ENCODE results near the gene CNFN.

Gene CNFN

GRCh38 chr19:42422901-42423461 lies 32.9 kb upstream of the CNFN start:
- H3K4me3 Mint-ChIP-seq = peak overlapping the region; percentile 90 to 96 (median 92)
- TF ChIP-seq CTCF (IDR thresholded peaks at IDR 0.05; ENCODE audit: unreplicated experiment in 3 of 3) = no peak
- no peaks in the 10 kb centered on the region for H3K27me3 Mint-ChIP-seq (ENCODE audit: low read depth)
- peaks cover 38% of the 10 kb centered on the region for H3K4me1 Mint-ChIP-seq
- H3K9me3 Mint-ChIP-seq = no peaks in the 10 kb centered on the region
- no peaks in the 10 kb centered on the region for H3K36me3 Mint-ChIP-seq (ENCODE audit: low read depth)
- peak overlapping the region; percentile 54 to 84 (median 76) for H3K27ac Mint-ChIP-seq

- TF ChIP-seq CTCF (IDR thresholded peaks at IDR 0.05; ENCODE audit: unreplicated experiment in 3 of 3) = no peak
- H3K27ac Mint-ChIP-seq = peak overlapping the region in 2 of 3 experiments; percentile 54 to 76
- no peaks in the 10 kb centered on the region for H3K36me3 Mint-ChIP-seq (ENCODE audit: low read depth)
- H3K27me3 Mint-ChIP-seq (ENCODE audit: low read depth) = no peaks in the 10 kb centered on the region
- no peaks in the 10 kb centered on the region for H3K9me3 Mint-ChIP-seq
- H3K4me3 Mint-ChIP-seq = peak overlapping the region; percentile 90 to 96 (median 92)
- peaks cover 33% of the 10 kb centered on the region for H3K4me1 Mint-ChIP-seq
Observed at GRCh38 chr19:42422092-42422900, 32.2 kb upstream of the CNFN start.

- Mint-ChIP-seq H3K4me1 (peaks cover 26% of the 10 kb centered on the region), H3K27ac (no peak overlapping the region), H3K9me3 (no peaks in the 10 kb centered on the region), H3K4me3 (peak overlapping the region; percentile 90 to 96 (median 92)), H3K36me3 (ENCODE audit: low read depth) (no peaks in the 10 kb centered on the region), H3K27me3 (ENCODE audit: low read depth) (no peaks in the 10 kb centered on the region)
- no peak for TF ChIP-seq CTCF (IDR thresholded peaks at IDR 0.05; ENCODE audit: unreplicated experiment in 3 of 3)
Observed at GRCh38 chr19:42421591-42422031, 31.5 kb upstream of the CNFN start.

GRCh38 chr19:42421101-42421500 lies 31.0 kb upstream of the CNFN start:
- Mint-ChIP-seq H3K9me3 (no peaks in the 10 kb centered on the region), H3K4me1 (peaks cover 25% of the 10 kb centered on the region), H3K4me3 (peak overlapping the region; percentile 90 to 96 (median 92)), H3K36me3 (ENCODE audit: low read depth) (no peaks in the 10 kb centered on the region), H3K27ac (no peak overlapping the region), H3K27me3 (ENCODE audit: low read depth) (no peaks in the 10 kb centered on the region)
- TF ChIP-seq CTCF (IDR thresholded peaks at IDR 0.05; ENCODE audit: unreplicated experiment in 3 of 3) = no peak

- Mint-ChIP-seq H3K4me1 (peaks cover 25% of the 10 kb centered on the region), H3K36me3 (ENCODE audit: low read depth) (no peaks in the 10 kb centered on the region), H3K27ac (no peak overlapping the region), H3K9me3 (no peaks in the 10 kb centered on the region), H3K4me3 (peak overlapping the region; percentile 40 to 54 (median 43)), H3K27me3 (ENCODE audit: low read depth) (no peaks in the 10 kb centered on the region)
- TF ChIP-seq CTCF (IDR thresholded peaks at IDR 0.05; ENCODE audit: unreplicated experiment in 3 of 3) = peak; percentile 10 to 39 (median 14)
Observed at GRCh38 chr19:42420055-42420544, 30.0 kb upstream of the CNFN start.
